Calu3 (cell line): ENCODE measurements around the gene UCP3. TPM values are rescaled to one million over a fixed set of nuclear protein-coding genes. Genes with fewer than 3 reads are reported as not detected.

ENCODE experiments used
- BruUV-seq: library from RNA; stranded (reverse); fragments of 400-500 nt; replicated peaks from 2 replicates; lab custom pipeline; 2021; lab: Mats Ljungman, UMichigan
- CTCF ChIA-PET: fragments of 300-600 bp; sonication (Branson Sonifier 250); formaldehyde crosslinking; loops from one replicate; lab custom pipeline; 2022; ENCODE audit warnings: antibody characterized with exemption; lab: Charles Lee
- DNase-seq: peaks from one replicate; pipeline ENCODE4 v3.0.0; 2022
- H3K27ac Mint-ChIP-seq: one replicate; pipeline ENCODE4 v1.8.0; 2022; ENCODE audit warnings: mixed read lengths; ENCODE audit not compliant: unreplicated experiment
- H3K27me3 Mint-ChIP-seq: one replicate; pipeline ENCODE4 v1.8.0; 2022; ENCODE audit warnings: mixed read lengths; ENCODE audit not compliant: unreplicated experiment
- H3K36me3 Mint-ChIP-seq: one replicate; pipeline ENCODE4 v1.8.0; 2022; ENCODE audit warnings: mild to moderate bottlenecking, moderate library complexity, mixed read lengths; ENCODE audit not compliant: insufficient read depth, unreplicated experiment
- H3K4me1 Mint-ChIP-seq: one replicate; pipeline ENCODE4 v1.8.0; 2022; ENCODE audit warnings: mild to moderate bottlenecking, low read depth, mixed read lengths; ENCODE audit not compliant: unreplicated experiment
- H3K4me3 Mint-ChIP-seq: one replicate; pipeline ENCODE4 v1.8.0; 2022; ENCODE audit warnings: mild to moderate bottlenecking, low read depth, moderate library complexity, mixed read lengths; ENCODE audit not compliant: unreplicated experiment
- H3K9me3 Mint-ChIP-seq: one replicate; pipeline ENCODE4 v1.8.0; 2022; ENCODE audit warnings: low read depth, mixed read lengths; ENCODE audit not compliant: unreplicated experiment
- intact Hi-C: fragments of 100-400 bp; cut with micrococcal nuclease; formaldehyde crosslinking; loops from one replicate; pipeline ENCODE4 v1.10.0; 2022; ENCODE audit not compliant: unreplicated experiment
- total RNA-seq: library from RNA; stranded (reverse); gene quantifications from 2 replicates; pipeline ENCODE4 v1.2.3, GENCODE V29; 2022
- TF ChIP-seq, protein P1 (sequence below): fragments of 200-600 bp; IDR thresholded peaks from one replicate; pipeline ENCODE4 v1.8.0; 2022; ENCODE audit warnings: antibody characterized with exemption; ENCODE audit not compliant: unreplicated experiment

The UCP3 gene
- total RNA-seq, 1 experiment from 2014 or later, result 1.9 TPM

DNA sequence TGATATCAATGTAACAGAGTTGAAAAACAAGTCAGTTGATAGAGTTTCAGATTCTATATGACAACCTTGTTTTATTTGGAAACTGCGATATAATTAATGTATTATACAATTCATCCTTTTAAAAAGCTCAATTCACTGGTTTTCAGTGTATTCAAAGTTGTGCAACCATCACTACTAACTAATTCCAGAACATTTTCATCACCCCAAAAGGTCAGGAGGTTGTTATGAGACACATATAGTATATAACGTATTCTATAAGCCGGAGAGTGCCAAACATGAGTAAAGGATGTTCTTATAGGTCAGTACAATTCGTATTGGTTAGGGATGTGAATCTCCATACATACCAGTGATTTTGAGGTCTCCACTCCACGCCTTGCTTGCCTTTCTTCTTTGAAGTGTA, 40.1 kb upstream of the UCP3 start:
- CTCF ChIA-PET, result no interaction called here
- intact Hi-C loops, result no loop called here
- H3K27ac Mint-ChIP-seq, result no peak overlapping the region

DNA sequence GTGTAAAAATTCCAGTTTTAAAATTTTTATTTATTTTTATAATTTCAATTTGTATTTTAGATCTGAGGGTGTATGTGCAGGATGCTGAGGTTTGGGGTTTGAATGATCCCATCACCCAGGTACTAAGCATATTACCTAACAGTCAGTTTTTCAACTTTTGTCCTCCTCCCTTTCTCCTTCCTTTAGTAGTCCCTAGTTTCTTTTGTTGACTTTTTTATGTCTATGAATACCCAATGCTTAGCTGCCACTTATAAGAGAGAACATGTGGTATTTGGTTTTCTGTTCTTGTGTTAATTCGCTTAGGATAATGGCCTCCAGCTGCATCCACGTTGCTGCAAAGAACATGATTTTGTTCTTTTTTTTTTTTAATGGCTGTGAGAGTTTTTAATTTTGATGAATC, 35.7 kb upstream of the UCP3 start:
- intact Hi-C loops, result no loop called here
- DNase-seq, result no peak
- Mint-ChIP-seq H3K9me3 (no peaks in the 10 kb centered on the region), H3K27me3 (no peaks in the 10 kb centered on the region), H3K36me3 (peaks cover 7% of the 10 kb centered on the region), H3K4me3 (no peak overlapping the region), H3K4me1 (no peaks in the 10 kb centered on the region), H3K27ac (no peak overlapping the region)
- CTCF ChIA-PET, result no interaction called here
- BruUV-seq, result no TSS peak
- TF ChIP-seq, protein P1, sequence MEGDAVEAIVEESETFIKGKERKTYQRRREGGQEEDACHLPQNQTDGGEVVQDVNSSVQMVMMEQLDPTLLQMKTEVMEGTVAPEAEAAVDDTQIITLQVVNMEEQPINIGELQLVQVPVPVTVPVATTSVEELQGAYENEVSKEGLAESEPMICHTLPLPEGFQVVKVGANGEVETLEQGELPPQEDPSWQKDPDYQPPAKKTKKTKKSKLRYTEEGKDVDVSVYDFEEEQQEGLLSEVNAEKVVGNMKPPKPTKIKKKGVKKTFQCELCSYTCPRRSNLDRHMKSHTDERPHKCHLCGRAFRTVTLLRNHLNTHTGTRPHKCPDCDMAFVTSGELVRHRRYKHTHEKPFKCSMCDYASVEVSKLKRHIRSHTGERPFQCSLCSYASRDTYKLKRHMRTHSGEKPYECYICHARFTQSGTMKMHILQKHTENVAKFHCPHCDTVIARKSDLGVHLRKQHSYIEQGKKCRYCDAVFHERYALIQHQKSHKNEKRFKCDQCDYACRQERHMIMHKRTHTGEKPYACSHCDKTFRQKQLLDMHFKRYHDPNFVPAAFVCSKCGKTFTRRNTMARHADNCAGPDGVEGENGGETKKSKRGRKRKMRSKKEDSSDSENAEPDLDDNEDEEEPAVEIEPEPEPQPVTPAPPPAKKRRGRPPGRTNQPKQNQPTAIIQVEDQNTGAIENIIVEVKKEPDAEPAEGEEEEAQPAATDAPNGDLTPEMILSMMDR, result no peak

More for the DNA sequence above, 40.1 kb upstream of the UCP3 start:
- H3K4me3 Mint-ChIP-seq, result no peak overlapping the region
- BruUV-seq, result no TSS peak
- peaks cover 4% of the 10 kb centered on the region for H3K36me3 Mint-ChIP-seq
- TF ChIP-seq, protein P1, result no peak
- no peaks in the 10 kb centered on the region for H3K4me1 Mint-ChIP-seq
- H3K27me3 Mint-ChIP-seq, result no peaks in the 10 kb centered on the region
- DNase-seq, result no peak
- H3K9me3 Mint-ChIP-seq, result no peaks in the 10 kb centered on the region

DNA sequence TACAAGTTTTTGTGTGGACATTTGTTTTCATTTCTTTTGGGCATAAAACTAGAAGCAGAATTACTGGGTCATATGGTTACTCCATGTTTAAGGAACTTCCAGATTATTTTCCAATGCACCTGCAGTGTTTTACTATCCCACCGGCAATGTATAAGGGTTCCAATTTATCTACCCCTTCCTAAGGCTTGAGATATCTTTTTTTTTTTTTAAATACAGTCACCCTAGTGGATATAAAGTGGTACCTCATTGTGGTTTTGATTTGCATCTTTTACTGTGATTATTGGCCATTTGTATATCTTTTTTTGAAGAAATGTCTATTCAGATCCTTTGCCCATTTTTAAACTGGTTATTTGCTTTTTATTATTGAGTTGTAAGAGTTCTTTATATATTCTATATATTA, 34.6 kb upstream of the UCP3 start:
- no peaks in the 10 kb centered on the region for H3K27me3 Mint-ChIP-seq
- H3K9me3 Mint-ChIP-seq, result no peaks in the 10 kb centered on the region
- BruUV-seq, result no TSS peak
- peaks cover 7% of the 10 kb centered on the region for H3K36me3 Mint-ChIP-seq
- CTCF ChIA-PET, result no interaction called here
- DNase-seq, result no peak
- H3K4me3 Mint-ChIP-seq, result no peak overlapping the region
- intact Hi-C loops, result no loop called here
- TF ChIP-seq, protein P1, result no peak
- no peaks in the 10 kb centered on the region for H3K4me1 Mint-ChIP-seq
- no peak overlapping the region for H3K27ac Mint-ChIP-seq

DNA sequence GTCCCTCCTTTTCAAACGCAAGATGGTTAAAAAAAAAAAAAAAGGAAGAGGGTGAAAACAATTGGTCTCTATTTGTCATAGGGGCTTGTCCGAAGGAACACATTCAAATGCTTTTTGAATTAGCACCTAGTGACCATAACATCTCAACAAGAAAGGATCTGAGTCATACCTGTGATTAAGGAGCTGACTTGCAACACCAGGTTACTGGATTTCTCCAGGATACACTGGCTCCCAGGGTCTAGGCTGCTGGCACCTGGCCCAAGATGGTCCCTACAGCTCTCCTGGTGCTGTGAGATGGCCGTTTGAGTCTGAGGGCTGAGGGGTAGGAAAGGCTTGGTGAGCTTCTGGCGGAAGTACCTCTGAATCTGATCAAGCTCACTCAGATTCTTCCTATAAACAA, 28.4 kb upstream of the UCP3 start:
- intact Hi-C loops, result no loop called here
- CTCF ChIA-PET, result interaction anchor here (0.7 kb wide), 3 partner anchors 10 to 133 kb away, joined by 3 to 4 read pairs (median 3); no protein-coding TSS in a partner anchor
- DNase-seq, result peak; percentile 45

More for the DNA sequence above, 28.4 kb upstream of the UCP3 start:
- no peak overlapping the region for H3K27ac Mint-ChIP-seq
- no peaks in the 10 kb centered on the region for H3K27me3 Mint-ChIP-seq
- peaks cover 7% of the 10 kb centered on the region for H3K36me3 Mint-ChIP-seq
- TF ChIP-seq, protein P1, result no peak
- no TSS peak for BruUV-seq
- H3K9me3 Mint-ChIP-seq, result no peaks in the 10 kb centered on the region
- H3K4me1 Mint-ChIP-seq, result peaks cover 24% of the 10 kb centered on the region
- H3K4me3 Mint-ChIP-seq, result no peak overlapping the region
